BLaER1 (cell line): ENCODE data around the gene RTP4.

Source experiments
- H3K27ac ChIP-seq: shearing (Covaris generic); formaldehyde crosslinking; 2 replicates; pipeline ENCODE4 v1.8.1; 2022
- H3K27me3 ChIP-seq: shearing (Covaris generic); formaldehyde crosslinking; 2 replicates; pipeline ENCODE4 v1.8.1; 2022
- H3K36me3 ChIP-seq: shearing (Covaris generic); formaldehyde crosslinking; 2 replicates; pipeline ENCODE4 v1.8.1; 2022
- H3K4me1 ChIP-seq: shearing (Covaris generic); formaldehyde crosslinking; 2 replicates; pipeline ENCODE4 v1.8.1; 2022
- H3K4me2 ChIP-seq: shearing (Covaris generic); formaldehyde crosslinking; 2 replicates; pipeline ENCODE4 v1.8.1; 2022
- H3K4me3 ChIP-seq: shearing (Covaris generic); formaldehyde crosslinking; 2 replicates; pipeline ENCODE4 v1.8.1; 2022
- H3K9ac ChIP-seq: shearing (Covaris generic); formaldehyde crosslinking; 2 replicates; pipeline ENCODE4 v1.8.1; 2022
- H3K9me3 ChIP-seq: shearing (Covaris generic); formaldehyde crosslinking; 2 replicates; pipeline ENCODE4 v1.8.1; 2022
- H4K20me1 ChIP-seq: shearing (Covaris generic); formaldehyde crosslinking; 2 replicates; pipeline ENCODE4 v1.8.1; 2022
- Cebpa-rat ChIP-seq: shearing (Covaris generic); IDR thresholded peaks from 2 replicates; pipeline ENCODE4 v1.8.1; 2022

RTP4 gene

DNA sequence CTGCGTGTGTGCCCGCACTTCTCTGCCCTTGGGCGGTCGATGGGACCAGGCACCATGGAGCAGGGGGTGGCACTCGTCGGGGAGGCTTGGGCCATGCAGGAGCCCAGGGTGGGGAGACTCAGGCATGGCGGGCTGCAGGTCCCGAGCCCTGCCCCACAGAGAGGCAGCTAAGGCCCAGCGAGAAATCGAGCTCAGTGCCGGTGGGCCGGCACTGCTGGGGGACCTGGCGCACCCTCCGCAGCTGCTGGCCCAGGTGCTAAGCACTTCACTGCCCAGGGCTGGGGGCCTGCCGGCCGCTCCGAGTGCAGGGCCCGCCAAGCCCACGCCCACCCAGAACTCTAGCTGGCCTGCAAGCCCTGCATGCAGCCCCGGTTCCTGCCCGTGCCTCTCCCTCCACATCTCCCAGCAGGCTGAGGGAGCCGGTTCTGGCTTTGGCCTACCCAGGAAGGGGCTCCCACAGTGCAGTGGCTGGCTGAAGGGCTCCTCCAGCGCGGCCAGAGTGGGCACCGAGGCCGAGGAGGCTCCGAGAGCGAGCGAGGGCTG is 553 bp upstream of the RTP4 start:
- Histone ChIP-seq H3K9ac (peak overlapping the region; percentile 84), H3K36me3 (peaks cover 16% of the 10 kb centered on the region), H3K27ac (peak overlapping the region; percentile 90), H3K9me3 (peaks cover 5% of the 10 kb centered on the region; the same call in 1 of the 2 replicates), H3K4me3 (peak overlapping the region; percentile 62; the same call in 1 of the 2 replicates), H3K27me3 (no peaks in the 10 kb centered on the region), H3K4me1 (peaks cover 26% of the 10 kb centered on the region), H4K20me1 (no peaks in the 10 kb centered on the region), H3K4me2 (peak overlapping the region; percentile 92)
- TF ChIP-seq Cebpa-rat, result no peak

DNA sequence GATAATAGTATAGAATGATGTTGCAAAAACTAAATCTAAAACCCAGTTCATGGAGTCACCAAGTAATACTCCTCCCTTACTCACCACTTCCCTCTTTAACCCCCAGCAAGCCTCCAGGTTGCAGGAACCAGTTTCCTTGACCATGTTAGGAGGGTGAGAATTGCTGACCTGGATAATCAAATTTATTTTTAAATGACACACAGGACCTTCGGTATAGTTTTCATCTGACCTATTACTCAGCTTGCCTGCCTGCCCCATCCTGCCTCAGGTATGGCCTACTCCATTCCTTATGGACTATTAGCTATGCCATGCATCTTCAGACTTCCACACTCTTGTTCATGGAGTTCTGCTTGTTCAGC is 883 bp downstream of the RTP4 start:
- H3K27ac ChIP-seq, result peak overlapping the region; percentile 90
- H3K4me3 ChIP-seq, result peak overlapping the region; percentile 62
- TF ChIP-seq Cebpa-rat, result no peak
- H3K4me2 ChIP-seq, result peak overlapping the region; percentile 92
- peak overlapping the region; percentile 84 for H3K9ac ChIP-seq
- H3K27me3 ChIP-seq, result no peaks in the 10 kb centered on the region
- H3K9me3 ChIP-seq, result peaks cover 5% of the 10 kb centered on the region; the same call in 1 of the 2 replicates
- H3K4me1 ChIP-seq, result peaks cover 26% of the 10 kb centered on the region
- H3K36me3 ChIP-seq, result peaks cover 16% of the 10 kb centered on the region
- no peaks in the 10 kb centered on the region for H4K20me1 ChIP-seq

DNA sequence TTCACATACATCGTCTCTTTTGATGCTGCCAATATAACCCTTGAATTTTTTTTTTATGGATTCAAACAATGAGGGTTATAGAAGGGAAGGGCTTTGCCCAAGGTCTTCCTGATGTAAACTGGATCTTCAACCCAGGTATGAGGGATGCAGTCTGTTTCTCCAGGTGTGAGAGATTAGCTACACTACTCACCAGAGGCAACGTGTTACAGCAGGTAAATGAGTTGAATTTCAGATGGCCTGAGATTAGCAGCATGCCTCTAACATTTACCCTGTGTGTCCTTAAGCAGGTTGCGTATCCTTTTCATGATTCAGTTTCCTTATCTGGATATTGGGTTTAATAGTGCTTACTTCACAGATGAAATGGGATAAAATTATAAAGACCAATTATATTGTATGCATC is 1.9 kb downstream of the RTP4 start:
- Histone ChIP-seq H3K4me3 (no peak overlapping the region), H3K4me2 (peak overlapping the region; percentile 92; the same call in 1 of the 2 replicates)

DNA sequence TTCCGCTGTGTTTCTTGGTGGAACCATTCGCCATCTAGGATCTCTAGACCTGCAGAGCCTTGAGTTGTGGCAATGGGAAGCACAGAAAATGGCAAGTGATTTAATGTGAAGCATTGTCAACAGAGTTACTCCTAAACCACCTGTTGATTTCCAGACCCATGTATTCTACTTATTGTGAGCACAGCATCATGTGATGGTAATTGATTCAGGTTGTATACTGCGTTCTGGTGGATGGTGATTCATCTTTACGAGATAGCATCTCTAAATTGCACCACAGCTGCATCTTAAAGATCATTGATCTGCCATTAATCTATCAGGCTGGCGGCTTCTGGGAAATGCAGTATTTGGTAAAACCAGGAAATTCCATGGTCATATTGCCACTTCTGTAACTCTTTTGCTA is 7.4 kb downstream of the RTP4 start:
- Histone ChIP-seq H3K36me3 (peaks cover 13% of the 10 kb centered on the region), H3K27ac (no peak overlapping the region), H3K9me3 (peaks cover 16% of the 10 kb centered on the region), H3K27me3 (no peaks in the 10 kb centered on the region), H3K4me2 (no peak overlapping the region), H3K4me1 (no peaks in the 10 kb centered on the region), H4K20me1 (no peaks in the 10 kb centered on the region), H3K4me3 (no peak overlapping the region), H3K9ac (no peak overlapping the region)
- no peak for TF ChIP-seq Cebpa-rat

More for the DNA sequence above, 1.9 kb downstream of the RTP4 start:
- TF ChIP-seq Cebpa-rat, result no peak
- Histone ChIP-seq H3K27ac (no peak overlapping the region), H3K27me3 (no peaks in the 10 kb centered on the region), H3K9ac (no peak overlapping the region), H3K4me1 (peaks cover 26% of the 10 kb centered on the region), H4K20me1 (no peaks in the 10 kb centered on the region), H3K9me3 (peaks cover 10% of the 10 kb centered on the region), H3K36me3 (peaks cover 16% of the 10 kb centered on the region)

DNA sequence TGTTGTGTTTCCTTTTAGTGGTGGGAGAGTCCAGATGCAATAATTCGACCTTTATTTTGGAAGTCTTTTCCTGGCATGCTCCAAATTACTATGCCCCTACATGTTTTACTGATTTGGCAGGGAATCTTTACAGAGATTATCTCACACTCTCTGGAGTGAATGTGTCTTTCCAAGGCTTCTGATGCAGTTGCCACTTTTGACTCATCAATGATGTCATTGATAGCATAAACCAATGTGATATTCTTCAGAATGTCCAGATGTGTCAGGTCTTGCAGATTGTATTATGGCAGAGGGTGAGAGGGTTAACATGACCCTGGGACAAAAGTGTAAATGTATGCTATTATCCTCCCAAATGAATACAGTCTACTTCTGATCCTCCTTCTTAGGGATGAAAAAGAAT is 9.7 kb downstream of the RTP4 start:
- Histone ChIP-seq H3K27me3 (no peaks in the 10 kb centered on the region), H3K36me3 (no peaks in the 10 kb centered on the region), H3K9me3 (peaks cover 11% of the 10 kb centered on the region), H3K9ac (no peak overlapping the region), H3K4me2 (no peak overlapping the region), H3K4me1 (no peaks in the 10 kb centered on the region), H4K20me1 (no peaks in the 10 kb centered on the region), H3K4me3 (no peak overlapping the region), H3K27ac (no peak overlapping the region)
- TF ChIP-seq Cebpa-rat, result no peak

DNA sequence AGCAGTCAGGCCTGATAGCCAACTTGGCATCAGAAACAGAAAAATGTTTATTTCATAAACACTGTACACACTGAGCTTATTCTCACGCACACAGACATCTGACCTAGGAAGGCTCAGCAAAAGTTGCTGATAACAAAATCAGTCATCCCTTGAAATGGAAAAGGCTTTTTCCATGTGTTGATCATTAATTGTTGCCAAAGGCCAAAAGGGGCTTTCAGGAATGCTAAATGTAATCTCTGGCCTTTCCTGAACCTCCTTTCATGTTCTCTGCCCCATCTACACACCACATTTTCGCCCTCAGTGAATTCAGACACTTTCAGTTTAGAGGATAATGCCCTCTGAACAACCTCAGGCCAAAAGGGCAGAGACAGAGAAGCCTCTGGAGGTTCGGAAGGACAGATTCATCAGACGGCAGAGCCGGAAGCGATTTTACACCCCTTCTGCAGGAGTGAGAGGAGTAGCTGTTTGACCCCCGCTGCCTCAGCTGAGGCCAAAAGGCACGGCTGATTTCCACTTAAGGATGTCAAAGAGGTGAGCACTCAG is 14.5 kb downstream of the RTP4 start:
- H3K9ac ChIP-seq, result no peak overlapping the region
- TF ChIP-seq Cebpa-rat, result no peak
- no peak overlapping the region for H3K4me3 ChIP-seq
- H4K20me1 ChIP-seq, result no peaks in the 10 kb centered on the region
- no peak overlapping the region for H3K27ac ChIP-seq
- no peak overlapping the region for H3K4me2 ChIP-seq
- H3K4me1 ChIP-seq, result no peaks in the 10 kb centered on the region
- no peaks in the 10 kb centered on the region for H3K36me3 ChIP-seq
- H3K9me3 ChIP-seq, result no peaks in the 10 kb centered on the region
- H3K27me3 ChIP-seq, result no peaks in the 10 kb centered on the region

DNA sequence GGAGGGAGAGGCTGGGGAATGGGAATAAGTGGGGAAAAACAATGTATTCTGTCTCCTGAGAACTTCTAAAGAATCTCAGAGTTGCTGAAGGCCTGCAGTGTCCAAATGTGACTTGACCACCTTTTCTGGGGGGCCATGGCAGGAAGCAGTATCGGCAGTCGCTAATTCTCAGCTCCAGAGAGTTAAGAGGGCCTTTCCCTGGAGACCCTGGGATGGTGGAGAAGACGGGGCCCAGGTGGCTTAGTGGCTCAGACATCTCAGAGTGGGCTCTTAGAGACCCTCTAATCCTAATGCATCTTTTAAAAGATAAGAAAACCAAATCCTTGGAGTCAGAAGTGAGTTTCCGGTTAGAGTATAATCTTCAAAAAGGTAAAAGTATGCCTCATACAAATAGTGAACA is 15.1 kb downstream of the RTP4 start:
- Histone ChIP-seq H3K4me2 (no peak overlapping the region), H3K9me3 (no peaks in the 10 kb centered on the region), H3K27me3 (no peaks in the 10 kb centered on the region), H3K4me1 (no peaks in the 10 kb centered on the region), H3K4me3 (no peak overlapping the region), H3K27ac (no peak overlapping the region), H3K9ac (no peak overlapping the region), H3K36me3 (no peaks in the 10 kb centered on the region), H4K20me1 (no peaks in the 10 kb centered on the region)
- TF ChIP-seq Cebpa-rat, result no peak

DNA sequence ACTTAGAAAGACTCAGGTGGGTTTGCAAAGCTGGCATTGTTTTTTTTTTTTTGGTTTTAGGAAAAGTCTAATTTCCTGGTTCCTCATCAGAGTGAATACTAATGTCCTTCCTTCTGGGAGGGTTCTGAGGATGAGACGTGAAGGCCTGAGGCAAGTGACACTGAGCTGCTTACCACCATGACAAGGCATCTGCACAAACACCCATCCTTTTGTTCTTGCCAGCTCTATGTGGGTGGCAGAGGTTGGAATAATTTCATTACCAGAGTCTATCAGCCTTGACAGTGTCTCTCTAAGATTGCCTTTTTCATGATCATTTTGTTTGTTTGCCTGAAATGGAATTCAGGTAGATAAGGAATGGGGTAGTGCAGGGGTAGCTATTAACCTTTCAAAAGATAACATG is 17.1 kb downstream of the RTP4 start:
- Histone ChIP-seq H4K20me1 (no peaks in the 10 kb centered on the region), H3K36me3 (no peaks in the 10 kb centered on the region), H3K27me3 (no peaks in the 10 kb centered on the region), H3K4me3 (no peak overlapping the region), H3K27ac (no peak overlapping the region), H3K9ac (no peak overlapping the region), H3K4me2 (no peak overlapping the region), H3K4me1 (no peaks in the 10 kb centered on the region), H3K9me3 (no peaks in the 10 kb centered on the region)
- no peak for TF ChIP-seq Cebpa-rat

DNA sequence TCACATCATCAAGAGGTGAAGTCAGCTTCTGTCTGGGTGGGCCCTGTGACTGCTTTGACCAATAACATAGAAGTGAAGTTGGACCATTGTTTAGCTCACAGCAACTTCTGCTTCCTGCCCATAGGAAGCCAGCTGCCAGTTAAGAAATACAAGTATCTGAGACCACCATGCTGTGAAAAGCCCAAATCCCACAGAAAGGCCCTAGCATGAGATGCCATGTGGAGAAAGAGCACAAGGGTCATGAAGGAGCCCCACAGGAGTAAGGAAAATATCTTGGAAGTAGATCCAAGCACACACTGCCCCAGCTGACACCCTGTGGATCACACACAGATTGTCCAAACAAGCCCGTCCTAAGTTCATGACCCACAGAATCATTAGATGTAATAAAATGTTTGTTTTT is 28.5 kb downstream of the RTP4 start:
- Histone ChIP-seq H4K20me1 (no peaks in the 10 kb centered on the region), H3K27me3 (no peaks in the 10 kb centered on the region), H3K4me1 (peaks cover 7% of the 10 kb centered on the region), H3K4me2 (no peak overlapping the region), H3K9me3 (no peaks in the 10 kb centered on the region), H3K36me3 (no peaks in the 10 kb centered on the region), H3K9ac (no peak overlapping the region), H3K27ac (no peak overlapping the region), H3K4me3 (no peak overlapping the region)
- no peak for TF ChIP-seq Cebpa-rat

DNA sequence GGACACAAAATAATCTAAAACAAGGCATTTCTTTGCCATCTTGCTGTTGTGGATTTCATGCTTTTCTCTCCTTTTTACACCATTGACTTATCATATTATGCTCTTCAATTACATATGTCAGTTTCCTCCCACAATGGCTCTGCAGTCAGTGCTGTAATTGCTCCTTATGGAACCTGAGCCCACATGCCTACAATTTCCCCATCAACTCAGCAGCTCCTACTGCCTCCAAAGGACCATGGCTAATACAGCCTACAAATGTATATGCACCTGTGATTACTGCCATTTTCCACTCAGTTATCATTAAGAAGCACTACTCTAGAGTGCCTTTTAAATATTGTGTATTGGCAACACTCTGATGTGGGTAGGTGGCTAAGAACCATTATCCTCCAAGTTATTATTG is 30.8 kb downstream of the RTP4 start:
- Histone ChIP-seq H3K36me3 (no peaks in the 10 kb centered on the region), H3K9ac (no peak overlapping the region), H3K27ac (no peak overlapping the region), H3K4me3 (no peak overlapping the region), H3K4me1 (peaks cover under 1% of the 10 kb centered on the region; the same call in 1 of the 2 replicates), H3K4me2 (no peak overlapping the region), H4K20me1 (no peaks in the 10 kb centered on the region), H3K27me3 (no peaks in the 10 kb centered on the region), H3K9me3 (no peaks in the 10 kb centered on the region)
- no peak for TF ChIP-seq Cebpa-rat

DNA sequence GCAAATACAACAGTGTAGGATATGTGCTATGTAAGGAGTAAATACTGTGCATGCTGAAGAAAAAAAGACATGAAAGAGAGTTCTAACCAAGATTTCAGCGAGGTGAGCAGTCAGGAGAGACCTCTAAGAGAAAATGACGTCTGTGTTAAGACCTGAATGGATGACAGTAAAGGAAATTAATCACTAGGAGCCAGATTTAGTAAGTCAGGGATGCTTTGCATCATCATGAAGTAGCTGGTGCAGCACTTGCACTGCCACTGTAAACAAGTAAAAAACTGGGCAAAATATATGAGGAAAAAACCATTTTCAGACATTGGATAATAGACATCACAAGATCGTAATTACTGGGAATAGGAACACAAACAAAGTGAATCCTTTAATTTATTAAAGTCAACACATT is 32.6 kb downstream of the RTP4 start:
- no peaks in the 10 kb centered on the region for H3K4me1 ChIP-seq
- no peaks in the 10 kb centered on the region for H4K20me1 ChIP-seq
- no peaks in the 10 kb centered on the region for H3K36me3 ChIP-seq
- no peak overlapping the region for H3K4me3 ChIP-seq
- no peak overlapping the region for H3K27ac ChIP-seq
- no peak overlapping the region for H3K9ac ChIP-seq
- no peaks in the 10 kb centered on the region for H3K27me3 ChIP-seq
- no peaks in the 10 kb centered on the region for H3K9me3 ChIP-seq
- TF ChIP-seq Cebpa-rat, result no peak
- H3K4me2 ChIP-seq, result no peak overlapping the region
